ENCODE results near the gene GLMN.
"Not testable (repeated sequence)": the region's sequence is repeated elsewhere in the genome, so short reads cannot be mapped to it uniquely, and the experiment has no call there.

GLMN gene

DNA sequence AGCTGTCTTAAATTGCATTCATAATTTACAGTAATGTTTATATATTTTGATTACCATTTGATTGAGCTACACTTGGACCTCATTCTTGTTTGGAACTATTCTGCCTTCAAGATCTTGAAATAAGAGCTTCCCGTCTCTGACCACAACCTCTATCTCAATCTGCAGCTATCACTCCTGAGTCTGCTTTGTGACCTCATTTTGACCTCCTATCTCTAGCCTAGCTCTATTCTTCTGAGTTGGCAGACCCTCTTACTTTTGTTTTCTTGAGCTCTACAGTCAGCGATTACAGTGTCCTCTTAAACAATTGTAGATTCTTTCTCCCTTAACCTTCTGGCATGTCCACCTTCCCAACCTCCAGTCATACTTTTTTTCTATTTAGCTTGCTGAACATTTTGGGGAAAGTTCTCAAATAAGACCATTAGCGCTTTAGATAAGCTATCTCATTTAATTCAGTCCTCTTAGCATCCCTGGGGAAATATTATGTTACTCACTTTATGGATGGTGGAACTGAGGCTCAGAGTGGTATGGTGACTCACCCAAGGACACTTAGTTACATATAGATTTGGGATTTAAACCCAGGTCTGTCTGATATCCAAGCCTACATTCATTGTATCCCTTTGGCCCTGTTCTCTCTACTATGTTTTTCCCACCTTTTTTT is 19.2 kb upstream of the GLMN start:
- FAIRE-seq (no peak), DNase-seq (ENCODE audit: insufficient read length, low spot score) (no peak)
- no peak for TF ChIP-seq POLR2A (IDR thresholded peaks at IDR 0.05; ENCODE audit: low read depth, low read length)

DNA sequence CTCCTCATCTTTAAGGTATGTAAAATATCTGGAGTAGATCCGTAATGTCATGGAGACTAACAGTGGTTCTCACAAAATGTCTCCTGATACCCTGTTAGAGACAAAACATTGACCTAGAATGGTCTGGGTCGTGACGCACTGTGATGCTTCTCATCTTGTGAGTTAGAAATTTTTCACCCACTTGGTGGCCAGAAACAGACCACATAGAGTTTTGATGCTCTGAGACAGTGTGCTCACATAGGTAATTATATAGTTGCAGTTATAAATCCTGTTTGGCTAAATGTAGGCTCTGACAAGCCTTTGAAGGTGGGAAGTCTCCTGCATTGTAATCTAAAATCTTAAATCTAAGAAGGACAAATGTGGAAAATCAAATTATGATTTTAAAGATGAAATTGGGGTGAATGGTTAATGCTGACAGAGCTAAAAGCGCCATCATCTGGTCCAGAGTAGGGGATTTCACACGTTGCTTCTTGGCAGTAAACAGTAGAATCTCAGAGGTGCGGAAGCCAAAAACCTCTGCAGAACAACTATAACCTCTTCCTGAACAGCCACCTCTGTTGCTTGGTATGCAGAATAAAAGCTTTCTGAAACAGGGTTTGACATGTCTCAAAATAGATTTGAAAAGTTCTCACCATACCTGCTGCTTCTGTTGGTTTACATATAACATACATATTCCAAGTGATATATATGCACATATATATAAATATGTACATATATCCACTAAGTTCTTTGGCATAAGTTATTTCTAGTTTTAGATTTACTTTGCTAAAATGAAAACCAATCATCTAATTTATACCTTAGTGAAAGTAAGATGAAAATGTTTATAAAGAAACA is 17.2 kb upstream of the GLMN start:
- DNase-seq (ENCODE audit: insufficient read length, low spot score) (no peak), FAIRE-seq (no peak)
- TF ChIP-seq POLR2A (IDR thresholded peaks at IDR 0.05; ENCODE audit: low read depth, low read length): no peak

DNA sequence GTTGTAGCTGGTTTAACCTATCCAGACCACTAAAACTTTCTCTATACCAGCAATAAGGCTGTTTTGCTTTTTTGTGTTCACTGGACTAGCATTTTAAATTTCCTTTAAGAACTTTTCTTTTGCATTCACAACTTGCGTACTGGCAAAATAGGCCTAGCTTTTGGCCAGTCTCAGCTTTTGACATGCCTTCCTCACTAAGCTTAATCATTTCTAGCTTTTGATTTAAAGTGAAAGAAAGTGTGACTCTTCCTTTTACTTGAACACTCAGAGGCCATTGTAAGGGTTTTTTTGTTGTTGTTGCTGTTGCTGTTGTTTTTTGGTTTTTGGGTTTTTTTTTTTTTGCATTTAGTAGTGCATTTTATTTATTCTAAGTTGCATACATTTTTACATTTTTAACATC is 15.2 kb upstream of the GLMN start:
- no peak for DNase-seq (ENCODE audit: insufficient read length, low spot score)
- FAIRE-seq: no peak
- TF ChIP-seq POLR2A (IDR thresholded peaks at IDR 0.05; ENCODE audit: low read depth, low read length): no peak

DNA sequence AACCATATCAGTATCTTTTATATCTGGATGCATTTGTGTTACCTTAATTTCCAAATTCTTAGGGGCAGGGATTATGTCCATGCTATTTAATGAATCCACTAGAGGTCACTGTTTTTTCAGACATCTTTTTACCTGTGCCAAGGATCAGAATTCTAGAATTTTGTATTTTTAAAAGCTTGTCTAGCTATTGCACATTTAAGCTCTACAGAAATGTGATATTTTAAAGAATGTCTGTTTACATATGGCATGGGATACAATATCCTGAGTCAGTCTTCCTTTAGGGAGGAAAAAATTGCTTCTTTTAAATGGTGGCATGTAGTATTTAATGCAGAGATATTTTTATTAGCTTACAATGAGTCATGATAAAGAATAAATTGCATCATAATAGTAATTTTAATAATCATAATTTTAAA is 11.4 kb upstream of the GLMN start:
- no peak for TF ChIP-seq POLR2A (IDR thresholded peaks at IDR 0.05; ENCODE audit: low read depth, low read length)

DNA sequence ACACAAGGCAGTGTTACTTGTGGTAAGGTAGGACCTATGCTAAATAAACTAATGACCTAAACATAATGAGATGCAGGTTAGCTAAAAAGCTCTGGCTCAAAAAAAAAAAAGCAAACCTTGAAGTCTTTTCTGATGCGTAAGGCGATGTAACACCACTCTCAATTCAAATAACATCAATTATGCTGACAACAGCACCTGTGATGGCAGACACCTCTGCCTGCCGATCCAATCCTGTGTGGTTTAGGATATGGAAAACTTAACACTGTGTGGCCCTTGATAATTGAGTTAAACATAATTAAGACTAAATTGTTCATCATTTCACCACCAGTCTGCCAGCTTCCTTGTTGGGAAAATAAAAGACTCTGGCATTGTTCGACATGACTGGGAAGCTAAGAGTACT is 9.2 kb upstream of the GLMN start:
- TF ChIP-seq POLR2A (IDR thresholded peaks at IDR 0.05; ENCODE audit: low read depth, low read length): no peak
- no peak for DNase-seq (ENCODE audit: insufficient read length, low spot score)
- FAIRE-seq: no peak

More for the DNA sequence above, 11.4 kb upstream of the GLMN start:
- peak; percentile 27 for FAIRE-seq
- DNase-seq (ENCODE audit: insufficient read length, low spot score): peak; percentile 16

DNA sequence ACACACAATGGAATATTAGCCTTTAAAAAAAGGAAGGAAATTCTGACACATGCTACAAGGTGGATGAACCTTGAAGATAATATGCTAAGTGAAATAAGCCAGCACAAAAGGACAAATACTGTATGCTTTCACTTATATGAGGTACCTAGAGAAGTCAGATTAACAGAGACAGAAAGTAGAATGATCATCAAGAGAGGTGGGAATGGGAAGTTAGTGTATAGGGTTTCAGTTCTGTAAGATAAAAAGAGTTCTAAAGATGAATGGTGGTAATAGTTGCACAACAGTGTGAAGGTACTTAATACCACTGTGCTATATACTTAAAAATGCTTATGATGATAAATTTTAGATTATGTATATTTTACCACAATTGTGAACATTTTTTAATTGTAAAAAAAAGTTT is 7.2 kb upstream of the GLMN start:
- no peak for TF ChIP-seq POLR2A (IDR thresholded peaks at IDR 0.05; ENCODE audit: low read depth, low read length)
- FAIRE-seq (no peak), DNase-seq (ENCODE audit: insufficient read length, low spot score) (no peak)

DNA sequence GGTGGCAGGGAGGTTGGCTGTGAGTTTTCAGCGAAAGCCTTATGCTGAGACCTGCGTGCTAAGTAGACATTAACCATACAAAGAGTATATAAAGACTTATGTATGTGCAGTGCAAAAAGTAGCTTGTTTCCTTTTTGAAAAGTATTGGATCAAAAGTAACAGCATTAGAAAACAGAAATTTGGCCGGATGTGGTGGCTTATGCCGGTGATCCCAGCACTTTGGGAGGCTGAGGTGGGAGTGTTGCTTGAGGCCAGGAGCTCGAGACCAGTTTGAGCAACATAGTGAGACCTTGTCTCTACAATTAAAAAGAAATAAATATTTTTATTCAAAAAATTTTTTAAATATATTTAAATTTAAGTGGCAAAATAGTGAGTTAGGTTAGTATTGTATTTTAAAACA is 2.2 kb upstream of the GLMN start:
- TF ChIP-seq POLR2A (IDR thresholded peaks at IDR 0.05; ENCODE audit: low read depth, low read length): no peak
- DNase-seq (ENCODE audit: insufficient read length, low spot score): no peak
- no peak for FAIRE-seq

DNA sequence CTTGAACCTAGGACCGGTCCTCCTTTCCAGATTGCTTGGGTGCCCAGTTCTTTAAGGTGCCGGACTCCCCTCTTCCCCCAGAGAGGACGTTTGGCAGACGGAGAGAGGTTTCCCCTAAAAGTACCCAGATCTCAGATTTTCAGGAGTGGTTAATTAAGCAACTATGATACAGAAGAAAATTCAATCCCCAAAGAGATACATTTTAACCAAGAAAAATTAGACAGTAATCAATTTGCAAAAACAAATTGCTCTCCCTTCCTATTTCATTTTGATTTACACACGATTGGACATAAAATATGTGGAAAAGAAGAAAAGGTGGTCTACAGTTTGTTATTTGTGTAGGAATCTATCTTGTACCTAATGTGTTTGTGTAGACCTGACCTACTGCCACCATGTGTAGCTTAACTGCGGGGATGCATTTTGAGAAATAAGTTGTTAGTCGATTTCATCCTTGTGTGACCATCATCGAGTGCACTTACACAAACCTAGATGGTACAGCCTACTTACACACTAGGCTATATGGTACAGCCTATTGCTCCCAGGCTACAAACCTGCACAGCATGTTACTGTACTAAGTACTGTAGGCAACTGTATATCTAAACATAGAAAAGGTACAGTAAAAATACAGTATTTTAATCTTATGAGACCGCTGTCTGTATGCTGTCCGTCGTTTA is 827 bp upstream of the GLMN start:
- DNase-seq (ENCODE audit: insufficient read length, low spot score) (peak; percentile 6), FAIRE-seq (peak; percentile 69)
- no peak for TF ChIP-seq POLR2A (IDR thresholded peaks at IDR 0.05; ENCODE audit: low read depth, low read length)

DNA sequence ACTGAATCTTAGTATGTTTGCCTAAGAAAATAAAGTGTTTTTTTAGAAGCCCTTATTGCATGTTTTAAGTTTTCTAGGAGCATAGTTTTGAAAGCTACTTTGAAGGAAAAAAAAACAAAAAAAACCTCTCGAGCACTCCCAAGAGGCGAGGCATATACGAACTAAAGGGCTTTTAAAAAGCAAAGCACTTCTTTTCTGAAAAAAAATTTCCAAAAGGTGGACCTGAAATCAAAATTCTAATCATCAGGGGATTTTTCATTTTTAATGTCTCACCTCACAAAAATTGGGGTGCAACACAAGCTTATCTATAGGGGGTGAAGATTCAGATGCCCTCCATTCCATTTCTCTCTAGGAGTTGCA is 594 bp downstream of the GLMN start:
- no peak for DNase-seq (ENCODE audit: insufficient read length, low spot score)
- FAIRE-seq: no peak
- no peak for TF ChIP-seq POLR2A (IDR thresholded peaks at IDR 0.05; ENCODE audit: low read depth, low read length)

DNA sequence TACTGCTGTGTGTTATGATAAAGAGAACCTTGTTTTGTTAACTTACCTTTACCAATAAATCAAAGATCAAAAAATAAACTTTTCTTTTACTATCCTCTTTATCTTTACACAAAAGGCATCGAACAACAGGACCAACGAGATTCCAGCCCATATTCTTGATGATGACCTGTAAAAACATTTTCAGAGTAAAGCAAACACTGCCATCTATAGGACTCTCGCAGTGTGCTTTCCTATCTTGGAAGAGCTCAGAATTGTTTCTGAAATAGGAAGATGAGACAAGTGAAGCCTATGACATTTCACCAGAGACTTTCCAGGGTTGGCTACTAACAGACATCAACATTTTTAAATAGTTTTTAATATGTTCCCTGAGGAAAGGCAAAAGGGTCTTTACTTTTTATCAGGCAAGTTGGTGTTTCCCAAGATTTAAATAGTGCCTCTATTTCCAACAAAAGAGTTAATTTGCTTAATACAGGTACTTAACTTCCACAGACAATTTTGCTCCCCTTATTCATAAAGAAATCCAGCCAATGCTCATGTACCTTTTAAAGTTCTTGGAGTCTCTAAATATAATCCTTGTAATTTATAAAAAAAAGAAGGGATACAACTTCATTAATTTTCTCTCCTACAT is 7.3 kb downstream of the GLMN start:
- DNase-seq (ENCODE audit: insufficient read length, low spot score) (peak; percentile 9), FAIRE-seq (peak; percentile 76)

DNA sequence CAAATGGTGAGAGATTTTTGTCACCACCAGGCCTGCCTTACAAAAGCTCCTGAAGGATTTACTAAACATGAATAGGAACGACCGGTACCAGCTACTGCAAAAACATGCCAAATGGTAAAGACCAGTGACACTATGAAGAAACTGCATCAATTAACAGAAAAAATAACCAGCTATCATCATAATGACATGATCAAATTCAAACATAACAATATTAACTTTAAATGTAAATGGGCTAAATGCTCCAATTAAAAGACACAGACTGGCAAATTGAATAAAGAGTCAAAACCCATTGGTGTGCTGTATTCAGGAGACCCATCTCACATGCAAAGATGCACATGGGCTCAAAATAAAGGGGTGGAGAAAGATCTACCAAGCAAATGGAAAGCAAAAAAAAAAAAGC is 17.4 kb downstream of the GLMN start:
- FAIRE-seq; DNase-seq (ENCODE audit: insufficient read length, low spot score): not testable (repeated sequence)

More for the DNA sequence above, 7.3 kb downstream of the GLMN start:
- TF ChIP-seq POLR2A (IDR thresholded peaks at IDR 0.05; ENCODE audit: low read depth, low read length): no peak

DNA sequence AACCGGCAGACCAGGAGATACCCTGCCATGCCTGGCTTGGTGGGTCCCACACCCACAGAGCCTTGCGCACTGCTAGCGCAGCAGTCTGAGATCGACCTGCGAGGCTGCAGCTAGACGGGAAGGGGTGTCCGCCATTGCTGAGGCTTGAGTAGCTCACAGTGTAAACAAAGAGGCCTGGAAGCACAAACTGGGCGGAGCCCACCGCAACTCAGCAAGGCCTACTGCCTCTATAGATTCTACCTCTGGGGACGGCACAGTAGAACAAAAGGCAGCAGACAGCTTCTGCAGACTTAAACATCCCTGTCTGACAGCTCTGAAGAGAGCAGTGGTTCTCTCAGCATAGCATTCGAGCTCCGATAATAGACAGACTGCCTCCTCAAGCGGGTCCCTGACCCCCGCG is 19.0 kb downstream of the GLMN start:
- not testable (repeated sequence) for FAIRE-seq; DNase-seq (ENCODE audit: insufficient read length, low spot score)

DNA sequence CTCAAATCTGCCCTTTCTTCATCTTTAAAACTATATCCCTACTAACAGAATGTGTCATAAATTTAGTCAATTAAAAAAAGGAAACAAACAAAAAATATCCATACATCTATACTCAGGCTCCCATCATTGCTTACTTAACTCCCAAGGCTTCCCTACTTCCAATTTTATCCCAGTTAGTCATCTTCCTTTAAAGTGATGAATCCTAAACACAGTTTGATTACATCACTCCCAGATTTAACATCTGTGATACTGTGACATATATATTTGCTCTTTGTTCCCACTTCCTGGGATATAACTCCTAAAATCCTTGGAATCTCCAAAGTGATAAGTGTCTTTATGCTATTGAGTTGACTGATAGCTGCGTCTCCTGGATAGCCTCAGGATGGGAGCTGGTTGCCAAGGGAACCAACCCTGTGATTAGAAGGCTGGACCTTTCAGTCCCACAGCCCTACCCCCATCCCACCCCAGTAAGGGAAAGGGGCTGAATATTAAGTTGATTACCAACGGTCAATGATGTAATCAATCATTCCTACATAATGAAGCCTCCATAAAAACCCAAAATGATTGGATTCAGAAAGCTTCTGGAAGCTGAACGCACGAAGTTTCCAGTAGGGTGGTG is 21.6 kb downstream of the GLMN start:
- FAIRE-seq (peak; percentile 57), DNase-seq (ENCODE audit: insufficient read length, low spot score) (peak; percentile 19)
- no peak for TF ChIP-seq POLR2A (IDR thresholded peaks at IDR 0.05; ENCODE audit: low read depth, low read length)

DNA sequence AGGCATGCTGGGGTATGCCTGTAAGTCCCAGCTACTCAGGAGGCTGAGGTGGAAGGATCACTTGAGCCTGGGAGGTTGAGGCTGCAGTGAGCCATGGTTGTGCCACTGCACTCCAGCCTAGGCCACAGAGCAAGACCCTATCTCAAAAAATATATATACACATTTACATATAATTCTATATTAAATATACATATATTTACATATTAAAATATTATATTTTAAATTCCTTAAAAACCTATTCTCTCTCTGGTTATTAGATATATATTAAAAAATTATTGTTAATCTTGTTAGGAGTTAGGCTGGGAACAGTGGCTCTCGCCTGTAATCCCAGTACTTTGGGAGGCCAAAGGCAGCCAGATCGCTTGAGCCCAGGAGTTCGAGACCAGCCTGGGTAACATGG is 22.7 kb downstream of the GLMN start:
- no peak for DNase-seq (ENCODE audit: insufficient read length, low spot score)
- FAIRE-seq: no peak
- no peak for TF ChIP-seq POLR2A (IDR thresholded peaks at IDR 0.05; ENCODE audit: low read depth, low read length)
